Panc1 (cell line): Measurements from ENCODE around the gene SYT1. TPM values are rescaled to one million over a fixed set of nuclear protein-coding genes. Genes with fewer than 3 reads are reported as not detected.

Experiments
- ATAC-seq: fragments of 200-7000 bp; cut with Tn5 transposase; 2 replicates; pipeline ENCODE4 v1.9.1; 2020; ENCODE audit warnings: mild to moderate bottlenecking, moderate library complexity
- BruUV-seq: library from RNA; stranded (reverse); fragments of 400-500 nt; replicated peaks from 2 replicates; lab custom pipeline; 2021; lab: Mats Ljungman, UMichigan
- CTCF ChIA-PET: fragments of 300-600 bp; sonication (Branson Sonifier 250); formaldehyde crosslinking; loops from one replicate; lab custom pipeline; 2022; ENCODE audit warnings: antibody characterized with exemption; lab: Charles Lee
- POLR2A ChIA-PET: fragments of 300-600 bp; sonication (Branson Sonifier 250); formaldehyde crosslinking; loops from one replicate; lab custom pipeline; 2022; ENCODE audit warnings: antibody characterized with exemption; lab: Charles Lee
- DNase-seq: peaks from one replicate; pipeline ENCODE4 v3.0.0-alpha.2; 2010; ENCODE audit warnings: low read depth, low spot score
- H3K27ac ChIP-seq: 2 replicates; pipeline ENCODE4 v1.5.1; 2011; ENCODE audit warnings: mild to moderate bottlenecking, low read length, inconsistent platforms
- H3K27me3 ChIP-seq: fragments of 200-500 bp; sonication (Bioruptor generic); 2 replicates; pipeline ENCODE4 v1.6.0; 2014; ENCODE audit warnings: low read length, inconsistent platforms; ENCODE audit not compliant: control insufficient read depth, insufficient read depth
- H3K36me3 ChIP-seq: fragments of 200-500 bp; sonication (Bioruptor generic); 2 replicates; pipeline ENCODE4 v1.5.1; 2014; ENCODE audit warnings: inconsistent platforms, mild to moderate bottlenecking, low read length, moderate library complexity; ENCODE audit not compliant: control insufficient read depth, insufficient read depth
- H3K4me1 ChIP-seq: 2 replicates; pipeline ENCODE4 v1.5.1; 2011; ENCODE audit warnings: inconsistent platforms, mild to moderate bottlenecking, low read length, moderate library complexity; ENCODE audit not compliant: control insufficient read depth, insufficient read depth
- H3K4me3 ChIP-seq, 2 experiments: 2 replicates each; pipeline ENCODE4 v1.5.1; 2011 to 2012; ENCODE audit warnings: low read depth in 2 of 2, low read length in 2 of 2, mild to moderate bottlenecking in 2 of 2, inconsistent platforms in 1 of 2, moderate library complexity in 1 of 2
- H3K9me3 ChIP-seq: fragments of 200-500 bp; sonication (Bioruptor generic); 2 replicates; pipeline ENCODE4 v1.5.1; 2014; ENCODE audit warnings: low read depth, mild to moderate bottlenecking, inconsistent platforms, low read length, moderate library complexity; ENCODE audit not compliant: control insufficient read depth, insufficient read depth
- CTCF ChIP-seq: fragments of 450-650 bp; IDR thresholded peaks from 2 replicates; pipeline ENCODE4 v1.5.1; 2017; ENCODE audit warnings: mild to moderate bottlenecking
- POLR2AphosphoS5 ChIP-seq: IDR thresholded peaks from 2 replicates; pipeline ENCODE4 v1.6.1; 2012; ENCODE audit warnings: mild to moderate bottlenecking, low read depth, low read length, moderate library complexity
- REST ChIP-seq, 2 experiments: IDR thresholded peaks; 2 replicates each; pipeline ENCODE4 v1.6.1; 2011 to 2012; ENCODE audit warnings: low read depth in 2 of 2, control low read depth in 1 of 2, low read length in 1 of 2, mild to moderate bottlenecking in 1 of 2, moderate library complexity in 1 of 2; ENCODE audit not compliant: insufficient read depth in 1 of 2
- SIN3A ChIP-seq: IDR thresholded peaks from 2 replicates; pipeline ENCODE4 v1.6.1; 2012; ENCODE audit warnings: low read depth, mild to moderate bottlenecking, low read length, moderate library complexity, borderline replicate concordance; ENCODE audit not compliant: insufficient read depth
- TCF7L2 ChIP-seq: IDR thresholded peaks from 2 replicates; pipeline ENCODE4 v1.6.1; 2011; ENCODE audit warnings: mild to moderate bottlenecking, low read depth, low read length, inconsistent platforms
- in situ Hi-C: cut with HindIII; loops from 2 replicates; pipeline ENCODE4 v1.10.0; 2016; ENCODE audit warnings: low sequenced_read_pairs, low pct_unique_long_range_greater_than_20kb
- intact Hi-C: fragments of 100-400 bp; cut with micrococcal nuclease; formaldehyde crosslinking; loops from one replicate; pipeline ENCODE4 v1.10.0; 2022; ENCODE audit not compliant: unreplicated experiment
- total RNA-seq: library from RNA; stranded (reverse); gene quantifications from one replicate; pipeline ENCODE4 v1.2.1, GENCODE V29; 2021; ENCODE audit not compliant: unreplicated experiment

The SYT1 gene
- total RNA-seq, 1 experiment from 2014 or later: 3.0 TPM

- in situ Hi-C loops: no loop called here
- DNase-seq (no peak), ATAC-seq (no peak)
- no peaks in the 10 kb centered on the region for H3K9me3 ChIP-seq
- CTCF ChIA-PET: no interaction called here
- intact Hi-C loops: no loop called here
- POLR2A ChIA-PET: no interaction called here
- BruUV-seq: no TSS peak
- no peaks in the 10 kb centered on the region for H3K4me1 ChIP-seq
- TF ChIP-seq TCF7L2 (no peak), CTCF (no peak), POLR2AphosphoS5 (no peak), SIN3A (no peak), REST (IDR thresholded peaks at IDR 0.05; ENCODE audit: insufficient read depth in 1 of 2, low read depth in 2 of 2, low read length in 1 of 2) (no peak)
- no peak overlapping the region for H3K4me3 ChIP-seq
- H3K27me3 ChIP-seq: no peaks in the 10 kb centered on the region
- no peak overlapping the region for H3K27ac ChIP-seq
- no peaks in the 10 kb centered on the region for H3K36me3 ChIP-seq
Observed at GRCh38 chr12:78871566-78871965, 7.0 kb downstream of the SYT1 start.

- Histone ChIP-seq H3K27me3 (no peaks in the 10 kb centered on the region), H3K27ac (no peak overlapping the region), H3K36me3 (no peaks in the 10 kb centered on the region), H3K9me3 (no peaks in the 10 kb centered on the region), H3K4me3 (no peak overlapping the region), H3K4me1 (no peaks in the 10 kb centered on the region)
- CTCF ChIA-PET: no interaction called here
- DNase-seq (no peak), ATAC-seq (no peak)
- no TSS peak for BruUV-seq
- intact Hi-C loops: no loop called here
- TF ChIP-seq CTCF (no peak), POLR2AphosphoS5 (no peak), SIN3A (no peak), TCF7L2 (no peak), REST (IDR thresholded peaks at IDR 0.05; ENCODE audit: insufficient read depth in 1 of 2, low read depth in 2 of 2, low read length in 1 of 2) (no peak)
- in situ Hi-C loops: no loop called here
- POLR2A ChIA-PET: no interaction called here
Observed at GRCh38 chr12:78878459-78878858, 13.9 kb downstream of the SYT1 start.
